H1 (cell line): Measurements from ENCODE around the gene RHOV. TPM values are rescaled to one million over a fixed set of nuclear protein-coding genes. Genes with fewer than 3 reads are reported as not detected.
A peak's percentile ranks its signal among the peaks of the same experiment; 100 is the strongest.

Experiments used
- CTCF ChIA-PET: fragments of 300-600 bp; sonication (Branson Sonifier 250); formaldehyde crosslinking; loops from one replicate; lab custom pipeline; 2021; ENCODE audit not compliant: partially characterized antibody; lab: Charles Lee
- POLR2A ChIA-PET: fragments of 300-600 bp; sonication (Branson Sonifier 250); formaldehyde crosslinking; loops from one replicate; lab custom pipeline; 2021; ENCODE audit warnings: inconsistent platforms; ENCODE audit not compliant: partially characterized antibody; lab: Charles Lee
- DNase-seq, 2 experiments: peaks; one replicate each; pipeline versions ENCODE4 v3.0.0 to v3.0.0-alpha.2; 2010 to 2022; ENCODE audit warnings: low spot score in 2 of 2, low read depth in 1 of 2, mixed read lengths in 1 of 2
- FAIRE-seq: peaks from 2 replicates; lab custom pipeline; 2011; peaks lifted over from hg19 to GRCh38; lab: Jason Lieb, UNC
- H2AFZ ChIP-seq: 2 replicates; pipeline ENCODE4 v1.8.1; 2012; ENCODE audit warnings: low read length, inconsistent platforms
- H2AK5ac ChIP-seq: 2 replicates; pipeline ENCODE4 v1.6.1; 2013; ENCODE audit warnings: low read depth, low read length
- H2BK120ac ChIP-seq: replicated peaks from 2 replicates; pipeline ENCODE3; 2013; ENCODE audit warnings: low read depth, low read length, inconsistent platforms
- H2BK12ac ChIP-seq: 2 replicates; pipeline ENCODE4 v1.6.1; 2013; ENCODE audit warnings: low read depth, low read length
- H2BK15ac ChIP-seq: 2 replicates; pipeline ENCODE4 v1.6.1; 2013; ENCODE audit warnings: low read length
- H2BK20ac ChIP-seq: 2 replicates; pipeline ENCODE4 v1.6.1; 2013; ENCODE audit warnings: low read length
- H2BK5ac ChIP-seq: 2 replicates; pipeline ENCODE4 v1.6.1; 2013; ENCODE audit warnings: low read depth, low read length
- H3K14ac ChIP-seq: 2 replicates; pipeline ENCODE4 v1.6.1; 2013; ENCODE audit warnings: inconsistent platforms; ENCODE audit not compliant: insufficient read length
- H3K18ac ChIP-seq: 2 replicates; pipeline ENCODE4 v1.6.1; 2013; ENCODE audit warnings: low read length; ENCODE audit errors: extremely low read depth
- H3K23ac ChIP-seq: 2 replicates; pipeline ENCODE4 v1.6.1; 2013; ENCODE audit warnings: inconsistent platforms; ENCODE audit not compliant: insufficient read length
- H3K23me2 ChIP-seq: 2 replicates; pipeline ENCODE4 v1.6.1; 2013; ENCODE audit warnings: low read depth, low read length
- H3K27ac ChIP-seq: 2 replicates; pipeline ENCODE4 v1.6.1; 2011; ENCODE audit warnings: low read depth, low read length, inconsistent platforms
- H3K27me3 ChIP-seq, 4 experiments: replicated peaks in 1 of 4; 1 replicate in 1 of 4; 2 replicates in 3 of 4; pipeline versions ENCODE4 v1.6.1 to v1.8.1; 2011 to 2013; ENCODE audit warnings: low read length in 3 of 4, mild to moderate bottlenecking in 3 of 4, inconsistent platforms in 2 of 4, mixed read lengths in 2 of 4, moderate library complexity in 1 of 4; ENCODE audit not compliant: control insufficient read depth in 3 of 4, insufficient read depth in 3 of 4; ENCODE audit errors: extremely low read depth in 1 of 4
- H3K36me3 ChIP-seq, 4 experiments: 2 replicates each; pipeline versions ENCODE4 v1.6.1 to v1.8.1; 2011 to 2013; ENCODE audit warnings: mild to moderate bottlenecking in 4 of 4, low read length in 3 of 4, moderate library complexity in 2 of 4, control low read depth in 1 of 4, inconsistent platforms in 1 of 4; ENCODE audit not compliant: insufficient read depth in 4 of 4, control insufficient read depth in 2 of 4
- H3K4ac ChIP-seq: replicated peaks from 2 replicates; pipeline ENCODE3; 2013; ENCODE audit warnings: low read length, low read depth, mixed read lengths, inconsistent platforms; ENCODE audit not compliant: insufficient read length
- H3K4me1 ChIP-seq, 4 experiments: replicated peaks in 1 of 4; 1 replicate in 1 of 4; 2 replicates in 3 of 4; pipeline versions ENCODE4 v1.6.1 to v1.8.1; 2011 to 2013; ENCODE audit warnings: low read length in 3 of 4, inconsistent platforms in 2 of 4, mixed read lengths in 1 of 4; ENCODE audit not compliant: insufficient read depth in 4 of 4, control insufficient read depth in 3 of 4
- H3K4me2 ChIP-seq, 2 experiments: 2 replicates each; pipeline versions ENCODE4 v1.6.1 to v1.8.1; 2011 to 2013; ENCODE audit warnings: low read depth in 2 of 2, low read length in 2 of 2, control low read depth in 1 of 2, inconsistent platforms in 1 of 2, mild to moderate bottlenecking in 1 of 2; ENCODE audit not compliant: insufficient read depth in 1 of 2
- H3K4me3 ChIP-seq, 4 experiments: fragments of 200-600, 300-600 bp in 1 of 4; sonication (generic), shearing (Covaris generic), sonication (Bioruptor Twin) in 1 of 4; 2 replicates each; pipeline versions ENCODE4 v1.5.1 to v1.8.1; 2011 to 2016; ENCODE audit warnings: low read length in 4 of 4, low read depth in 3 of 4, control low read depth in 2 of 4, inconsistent platforms in 2 of 4, mild to moderate bottlenecking in 2 of 4, mixed read lengths in 1 of 4, moderate library complexity in 1 of 4; ENCODE audit not compliant: insufficient read depth in 2 of 4; ENCODE audit errors: extremely low read depth in 1 of 4
- H3K56ac ChIP-seq: replicated peaks from 2 replicates; pipeline ENCODE3; 2013; ENCODE audit warnings: low read depth, mild to moderate bottlenecking, mixed read lengths, low read length, inconsistent platforms; ENCODE audit not compliant: insufficient read length
- H3K79me1 ChIP-seq: 2 replicates; pipeline ENCODE4 v1.6.1; 2013; ENCODE audit warnings: low read depth, low read length, control low read depth
- H3K79me2 ChIP-seq, 2 experiments: 2 replicates each; pipeline versions ENCODE4 v1.6.1 to v1.8.1; 2012 to 2013; ENCODE audit warnings: low read length in 2 of 2, mild to moderate bottlenecking in 2 of 2, inconsistent platforms in 1 of 2; ENCODE audit not compliant: insufficient read depth in 2 of 2, control insufficient read depth in 1 of 2
- H3K9ac ChIP-seq, 4 experiments: replicated peaks in 1 of 4; 1 replicate in 1 of 4; 2 replicates in 3 of 4; pipeline versions ENCODE4 v1.6.1 to v1.8.1; 2011 to 2013; ENCODE audit warnings: low read depth in 3 of 4, low read length in 3 of 4, control low read depth in 2 of 4, mild to moderate bottlenecking in 2 of 4, moderate library complexity in 2 of 4, inconsistent platforms in 1 of 4; ENCODE audit errors: extremely low read depth in 1 of 4
- H3K9me3 ChIP-seq, 2 experiments: 2 replicates each; pipeline versions ENCODE4 v1.6.1 to v1.8.1; 2012 to 2013; ENCODE audit warnings: mild to moderate bottlenecking in 2 of 2, moderate library complexity in 2 of 2, control low read depth in 1 of 2, inconsistent platforms in 1 of 2, low read depth in 1 of 2, low read length in 1 of 2, mixed read lengths in 1 of 2; ENCODE audit not compliant: insufficient read depth in 2 of 2
- H4K20me1 ChIP-seq, 2 experiments: replicated peaks in 1 of 2; 2 replicates each; pipeline versions ENCODE3 to v1.8.1; 2011 to 2013; ENCODE audit warnings: inconsistent platforms in 2 of 2, low read length in 2 of 2, mild to moderate bottlenecking in 1 of 2; ENCODE audit not compliant: insufficient read depth in 2 of 2, control insufficient read depth in 1 of 2
- H4K5ac ChIP-seq: 2 replicates; pipeline ENCODE4 v1.6.1; 2013; ENCODE audit warnings: low read length, low read depth, mixed read lengths, inconsistent platforms; ENCODE audit not compliant: insufficient read length
- H4K8ac ChIP-seq: 2 replicates; pipeline ENCODE4 v1.8.0; 2013; ENCODE audit warnings: mild to moderate bottlenecking, moderate library complexity, low read length, inconsistent platforms; ENCODE audit not compliant: insufficient read depth; ENCODE audit errors: extremely low read depth
- H4K91ac ChIP-seq: replicated peaks from 2 replicates; pipeline ENCODE3; 2013; ENCODE audit warnings: low read length, mixed read lengths, inconsistent platforms; ENCODE audit not compliant: insufficient read length
- BCL11A ChIP-seq, 2 experiments: IDR thresholded peaks; one replicate each; pipeline ENCODE4 v1.6.1; 2011; ENCODE audit warnings: low read depth in 2 of 2, low read length in 2 of 2, mild to moderate bottlenecking in 2 of 2
- CHD1 ChIP-seq: IDR thresholded peaks from 2 replicates; pipeline ENCODE4 v1.6.1; 2012; ENCODE audit warnings: low read depth, low read length, improper control_type of control experiment
- EP300 ChIP-seq, 2 experiments: IDR thresholded peaks; 1 replicate in 1 of 2; 2 replicates in 1 of 2; pipeline ENCODE4 v1.6.1; 2011 to 2012; ENCODE audit warnings: low read depth in 2 of 2, low read length in 2 of 2, mild to moderate bottlenecking in 2 of 2, borderline replicate concordance in 1 of 2, inconsistent platforms in 1 of 2, moderate library complexity in 1 of 2
- RNF2 ChIP-seq: fragments of 200-900, 300-1000 bp; sonication (generic); IDR thresholded peaks from 2 replicates; pipeline ENCODE4 v1.7.1; 2016; ENCODE audit warnings: borderline replicate concordance, low read depth, mild to moderate bottlenecking, antibody characterized with exemption, low read length; ENCODE audit not compliant: poor library complexity, severe bottlenecking; ENCODE audit errors: missing control alignments
- RXRA ChIP-seq: IDR thresholded peaks from 2 replicates; pipeline ENCODE4 v1.6.1; 2011; ENCODE audit warnings: low read depth, mild to moderate bottlenecking, low read length, moderate library complexity; ENCODE audit not compliant: insufficient read depth
- SIRT6 ChIP-seq: IDR thresholded peaks from one replicate; pipeline ENCODE4 v1.7.1; 2012; ENCODE audit warnings: low read length, inconsistent platforms
- SP1 ChIP-seq: IDR thresholded peaks from 2 replicates; pipeline ENCODE4 v1.6.1; 2011; ENCODE audit warnings: low read depth, low read length
- ZNF274 ChIP-seq: IDR thresholded peaks from 2 replicates; pipeline ENCODE4 v1.7.0; 2012; ENCODE audit warnings: low read length, borderline replicate concordance; ENCODE audit errors: extremely low read depth
- WGBS, 2 experiments: shearing (Covaris generic) in 1 of 2; methylation state at CpG; one replicate each; pipeline versions ENCODE4 v1.1.6 to v1.1.7; 2013 to 2015; ENCODE audit warnings: low lambda C conversion rate in 2 of 2, mixed read lengths in 2 of 2, inconsistent platforms in 1 of 2, low coverage in 1 of 2, missing lambda C conversion rate in 1 of 2; ENCODE audit not compliant: insufficient replicate concordance in 2 of 2, insufficient coverage in 1 of 2, insufficient read length in 1 of 2; ENCODE audit errors: extremely low coverage in 1 of 2, missing lambda C conversion rate in 1 of 2; 5-methylcytosine and 5-hydroxymethylcytosine counted together
- polyA plus RNA-seq, 7 experiments: library from polyadenylated mRNA; depleted of rRNA in 3 of 7; stranded (reverse) in 5 of 7; unstranded in 2 of 7; fragments of >200 nt in 5 of 7; fragments of 200-250 nt in 2 of 7; gene quantifications; 1 replicate in 5 of 7; 2 replicates in 1 of 7; 4 replicates in 1 of 7; pipeline versions ENCODE4 v1.2.1 to v1.2.3, GENCODE V29; 2011 to 2013; ENCODE audit warnings: missing spikeins in 2 of 7, mixed read lengths in 2 of 7
- total RNA-seq: library from RNA; stranded (reverse); fragmentation: NEBNext Ultra II Directional; extraction: Animal tissue kit (Norgen Biotek cat#: 25700); gene quantifications from 2 replicates; pipeline ENCODE4 v1.2.1, GENCODE V29; 2021

The RHOV gene
- total and polyA plus RNA-seq, 2 of the 8 experiments (the other 6 are each of a cell fraction or from before 2014, with no cell fraction given) = 1.5 to 2.7 TPM

- Histone ChIP-seq H3K36me3 (peaks cover 5 to 21% (median 12%) of the 10 kb centered on the region in 4 experiments; a peak in 7 of 8 replicates), H3K23ac (no peak overlapping the region), H3K9ac (peak overlapping the region; percentile 37 to 85 (median 80)), H3K4me2 (peak overlapping the region; percentile 42 to 82), H4K8ac (peak overlapping the region; percentile 97; the same call in 1 of the 2 replicates), H3K79me1 (peaks cover 3% of the 10 kb centered on the region; the same call in 1 of the 2 replicates), H3K27ac (peak overlapping the region; percentile 68), H3K14ac (no peak overlapping the region), H2BK5ac (0 out of 2 replicates have a peak overlapping the region, but pooled peaks have one; percentile 71), H3K56ac (peak overlapping the region; percentile 77), H2BK12ac (no peak overlapping the region), H3K4ac (peak overlapping the region; percentile 83), H2BK15ac (no peak overlapping the region), H3K23me2 (peaks cover 5% of the 10 kb centered on the region; the same call in 1 of the 2 replicates), H3K79me2 (peaks cover 0 to 12% of the 10 kb centered on the region in 2 experiments; a peak in 3 of 4 replicates), H2BK120ac (no peak overlapping the region), H3K18ac (no peak overlapping the region; the same call in 1 of the 2 replicates), H3K4me3 (peak overlapping the region; percentile 60 to 93 (median 88)), H3K9me3 (no peaks in the 10 kb centered on the region), H2BK20ac (no peak overlapping the region), H4K5ac (peak overlapping the region; percentile 18), H4K20me1 (peaks cover 0 to 14% of the 10 kb centered on the region in 2 experiments), H3K27me3 (peaks cover 0 to 8% (median 2%) of the 10 kb centered on the region in 4 experiments; a peak in 3 of 7 replicates), H2AFZ (no peak overlapping the region; the same call in 1 of the 2 replicates), H4K91ac (no peak overlapping the region), H3K4me1 (peaks cover 3 to 14% (median 7%) of the 10 kb centered on the region in 4 experiments; a peak in 6 of 7 replicates), H2AK5ac (no peak overlapping the region)
- DNase-seq (peak in 1 of 2 experiments; percentile 77), FAIRE-seq (no peak)
- ChIA-PET CTCF (interaction anchor here (0.5 to 20.6 kb wide), 44 partner anchors 11 to 383 kb away, joined by 3 to 619 read pairs (median 4); partner anchors contain the start of genes CHAC1, CHP1, DLL4 and EXD1), POLR2A (interaction anchor here (0.7 to 3.7 kb wide), 24 partner anchors 10 to 222 kb away, joined by 3 to 49 read pairs (median 4); partner anchors contain the start of genes CHAC1, DLL4, INO80 and RAD51)
- 7% methylated on average over 29 of the region's 33 CpGs; no CpG with 5 or more reads in 1 of the 2 experiments for WGBS, 2 experiments
- TF ChIP-seq BCL11A (IDR thresholded peaks at IDR 0.05; ENCODE audit: low read depth in 2 of 2, low read length in 2 of 2) = no peak
- TF ChIP-seq RNF2 = no peak
- TF ChIP-seq SP1 = no peak
- no peak for TF ChIP-seq SIRT6
- no peak for TF ChIP-seq RXRA
- no peak for TF ChIP-seq CHD1
- no peak for TF ChIP-seq ZNF274
- no peak for TF ChIP-seq EP300 (IDR thresholded peaks at IDR 0.05; ENCODE audit: borderline replicate concordance in 1 of 2, low read depth in 2 of 2, low read length in 2 of 2)
Observed at GRCh38 chr15:40894681-40895448, 20.8 kb upstream of the RHOV start.
